SH-SY5Y (cell line): Measurements from ENCODE around the gene PKNOX2.

Experiments
- GATA2 ChIP-seq: IDR thresholded peaks from 2 replicates; pipeline ENCODE4 v1.6.1; 2011; ENCODE audit warnings: mild to moderate bottlenecking, low read depth, low read length
- GATA3 ChIP-seq: IDR thresholded peaks from 2 replicates; pipeline ENCODE4 v1.6.1; 2011; ENCODE audit warnings: low read depth, mild to moderate bottlenecking, low read length, moderate library complexity

- TF ChIP-seq GATA3: no peak
- TF ChIP-seq GATA2: no peak
Observed at GRCh38 chr11:125468852-125469251, 304.3 kb downstream of the PKNOX2 start.
